ENCODE measurements around the gene OSCP1.
"Not testable (repeated sequence)": the region's sequence is repeated elsewhere in the genome, so short reads cannot be mapped to it uniquely, and the experiment has no call there.

The OSCP1 gene, protein sequence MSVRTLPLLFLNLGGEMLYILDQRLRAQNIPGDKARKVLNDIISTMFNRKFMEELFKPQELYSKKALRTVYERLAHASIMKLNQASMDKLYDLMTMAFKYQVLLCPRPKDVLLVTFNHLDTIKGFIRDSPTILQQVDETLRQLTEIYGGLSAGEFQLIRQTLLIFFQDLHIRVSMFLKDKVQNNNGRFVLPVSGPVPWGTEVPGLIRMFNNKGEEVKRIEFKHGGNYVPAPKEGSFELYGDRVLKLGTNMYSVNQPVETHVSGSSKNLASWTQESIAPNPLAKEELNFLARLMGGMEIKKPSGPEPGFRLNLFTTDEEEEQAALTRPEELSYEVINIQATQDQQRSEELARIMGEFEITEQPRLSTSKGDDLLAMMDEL

DNA sequence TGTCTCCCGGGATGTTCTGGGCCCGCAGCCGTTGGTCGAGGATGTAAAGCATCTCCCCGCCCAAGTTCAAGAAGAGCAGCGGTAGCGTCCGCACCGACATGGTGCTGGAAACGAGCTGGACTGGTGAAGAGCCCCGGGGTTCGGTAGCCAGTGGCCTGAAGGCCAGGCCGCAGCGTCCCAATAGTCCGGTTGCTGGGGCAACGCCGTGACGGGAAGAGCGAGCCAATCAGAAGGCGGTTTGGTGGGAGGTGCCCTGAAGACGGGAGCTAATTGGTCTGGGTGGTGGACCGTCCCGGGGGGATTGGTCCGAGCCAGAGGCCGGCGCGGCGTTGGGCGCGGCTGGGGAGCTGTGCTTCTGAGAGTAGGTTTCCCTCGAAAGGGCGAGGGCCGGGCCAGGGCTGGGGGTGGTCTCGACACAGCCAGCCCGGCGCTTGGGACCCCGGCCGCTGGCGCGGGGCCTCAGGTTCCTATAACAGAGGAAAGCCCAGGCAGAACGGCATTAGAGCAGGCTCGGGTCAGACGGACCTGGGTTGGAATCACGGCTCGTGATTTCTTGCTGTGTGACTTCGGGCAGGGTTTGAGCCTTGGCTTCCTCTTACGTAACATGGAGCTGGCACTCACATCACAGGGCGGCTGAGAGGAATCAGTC, at the start of gene OSCP1:
Gene OSCP1 (minus strand): TSS at position 182 of the 649 bp plus-strand sequence. CDS start 82 bp downstream, at position 100.
- DNase-seq (ENCODE audit: low spot score) = peak; percentile 92

DNA sequence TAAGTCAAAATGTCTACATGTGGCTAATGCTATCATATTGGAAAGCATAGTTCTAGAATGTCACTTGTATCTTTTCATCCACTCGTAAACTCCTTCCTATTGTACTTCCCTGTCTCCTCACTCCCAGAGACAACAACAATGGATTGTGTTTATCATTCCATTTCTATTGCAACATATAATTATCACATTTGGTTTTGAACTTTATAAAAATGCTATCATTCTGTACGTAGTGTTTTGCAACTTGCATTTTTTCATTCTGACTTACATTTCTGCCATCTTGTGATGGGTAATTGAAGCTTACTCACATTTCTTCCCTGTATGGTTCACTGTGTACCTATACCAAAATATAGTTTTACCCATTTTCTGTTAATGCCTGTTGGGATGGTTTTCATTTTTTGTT, 47.0 kb upstream of the OSCP1 start:
- DNase-seq (ENCODE audit: low spot score) = no peak

DNA sequence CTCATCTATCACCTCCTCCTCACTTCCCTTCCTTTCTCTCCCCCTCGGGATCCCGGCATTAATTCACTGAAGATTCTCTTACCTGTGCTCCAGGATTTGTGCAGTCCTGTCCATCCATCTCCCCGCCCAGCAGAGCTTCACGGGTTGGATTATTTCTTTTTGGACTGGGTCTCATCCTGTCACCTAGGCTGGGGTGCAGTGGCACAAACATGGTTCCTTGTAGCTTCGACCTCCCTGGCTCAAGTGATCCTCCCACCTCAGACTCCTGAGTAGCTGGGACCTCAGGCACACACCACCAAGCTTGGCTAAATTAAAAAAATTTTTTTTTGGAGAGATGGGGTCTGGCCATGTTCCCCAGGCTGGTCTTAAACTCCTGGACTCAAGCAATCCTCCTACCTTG, 44.7 kb upstream of the OSCP1 start:
- no peak for DNase-seq (ENCODE audit: low spot score)

DNA sequence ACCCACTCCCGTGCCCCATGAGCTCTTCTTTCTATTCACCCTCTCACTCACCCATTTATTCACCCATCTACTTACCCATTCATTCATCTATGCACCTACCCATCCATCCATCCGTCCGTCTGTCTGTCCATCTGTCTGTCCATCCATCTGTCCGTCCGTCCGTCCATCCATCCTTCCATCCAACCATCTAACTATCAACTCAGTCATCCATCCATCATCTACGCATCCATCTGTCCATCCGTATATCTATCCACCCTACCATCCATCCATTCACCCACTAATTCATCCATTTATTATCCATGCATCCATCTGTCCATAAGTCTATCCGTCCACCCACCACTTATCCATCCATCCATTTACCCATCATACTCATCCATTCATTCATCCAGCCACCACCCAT, 43.3 kb upstream of the OSCP1 start:
- no peak for DNase-seq (ENCODE audit: low spot score)

DNA sequence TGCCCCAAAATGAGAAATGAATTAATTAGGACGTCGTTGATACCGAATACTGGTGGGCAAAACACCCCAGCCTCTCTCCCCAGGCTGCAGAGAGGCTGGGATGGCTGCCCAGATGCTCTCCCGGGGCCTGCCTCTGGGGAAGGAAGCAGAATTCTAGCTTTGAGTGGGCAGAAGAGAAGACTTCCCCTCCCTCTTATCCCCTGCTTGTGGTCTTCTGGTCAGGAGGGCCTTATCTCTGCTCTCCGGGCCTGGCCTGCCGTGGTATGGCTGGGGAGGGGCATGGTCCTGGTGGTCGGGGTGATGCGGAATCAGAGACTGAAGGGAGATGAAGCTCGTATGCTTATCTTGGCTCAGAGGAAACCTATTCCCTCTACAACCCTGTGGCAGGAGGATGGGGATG, 42.2 kb upstream of the OSCP1 start:
- DNase-seq (ENCODE audit: low spot score) = no peak

DNA sequence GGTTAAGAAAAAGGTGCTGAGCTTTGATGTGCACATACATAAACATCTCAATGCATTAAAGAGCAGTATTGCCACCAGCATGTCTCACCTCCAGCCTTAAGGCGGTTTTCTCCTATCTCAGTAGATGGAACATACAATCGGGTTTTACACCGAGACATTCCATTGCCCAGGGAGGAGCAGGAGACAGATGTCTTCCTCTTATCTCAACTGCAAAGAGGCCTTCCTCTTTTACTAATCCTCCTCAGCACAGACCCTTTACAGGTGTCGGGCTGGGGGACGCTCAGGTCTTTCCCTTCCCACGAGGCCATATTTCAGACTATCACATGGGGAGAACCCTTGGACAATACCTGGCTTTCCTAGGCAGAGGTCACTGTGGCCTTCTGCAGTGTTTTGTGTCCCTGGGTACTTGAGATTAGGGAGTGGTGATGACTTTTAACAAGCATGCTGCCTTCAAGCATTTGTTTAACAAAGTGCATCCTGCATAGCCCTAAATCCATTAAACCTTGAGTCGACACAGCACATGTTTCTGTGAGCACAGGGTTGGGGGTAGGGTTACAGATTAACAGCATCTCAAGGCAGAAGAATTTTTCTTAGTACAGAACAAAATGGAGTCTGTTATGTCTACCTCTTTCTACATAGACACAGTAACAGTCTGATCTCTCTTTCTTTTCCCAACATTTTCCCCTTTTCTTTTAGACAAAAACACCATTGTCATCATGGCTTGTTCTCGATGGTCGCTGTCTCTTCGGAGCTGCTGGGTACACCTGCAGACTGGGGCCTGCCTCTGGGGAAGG, 39.2 kb upstream of the OSCP1 start:
- not testable (repeated sequence) for DNase-seq (ENCODE audit: low spot score)

DNA sequence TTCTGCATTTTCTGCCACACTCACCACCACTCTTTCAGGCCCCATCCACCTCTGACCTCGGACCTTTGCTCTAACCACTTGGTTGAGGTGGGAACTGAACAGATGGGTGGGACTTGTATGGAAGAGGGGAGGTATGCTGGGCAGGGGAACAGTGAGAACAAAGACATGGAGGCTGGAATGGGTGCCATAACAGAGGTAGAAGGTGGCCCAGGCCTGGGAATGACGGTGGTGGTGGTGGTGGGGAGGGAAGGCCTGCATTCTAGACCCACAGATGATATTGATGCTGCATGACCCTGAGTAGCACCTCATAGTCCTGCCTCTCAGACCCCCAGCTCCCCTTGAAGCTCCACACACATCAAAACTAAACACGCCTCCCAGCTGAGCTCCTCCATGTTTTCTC, 37.7 kb upstream of the OSCP1 start:
- DNase-seq (ENCODE audit: low spot score) = no peak

DNA sequence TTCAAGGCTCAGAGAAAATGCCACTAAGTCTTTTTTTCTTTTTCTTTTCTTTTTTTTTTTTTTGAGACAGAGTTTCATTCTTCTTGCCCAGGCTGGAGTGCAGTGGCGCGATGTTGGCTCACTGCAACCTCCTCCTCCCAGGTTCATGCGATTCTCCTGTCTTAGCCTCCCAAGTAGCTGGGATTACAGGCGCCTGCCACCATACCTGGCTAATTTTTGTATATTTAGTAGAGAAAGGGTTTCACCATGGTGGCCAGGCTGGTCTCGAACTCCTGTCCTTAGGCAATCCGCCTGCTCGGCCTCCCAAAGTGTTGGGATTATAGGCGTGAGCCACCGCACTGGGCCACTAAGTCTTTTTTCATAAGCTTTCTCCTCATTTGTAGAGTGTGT, 37.1 kb upstream of the OSCP1 start:
- not testable (repeated sequence) for DNase-seq (ENCODE audit: low spot score)

DNA sequence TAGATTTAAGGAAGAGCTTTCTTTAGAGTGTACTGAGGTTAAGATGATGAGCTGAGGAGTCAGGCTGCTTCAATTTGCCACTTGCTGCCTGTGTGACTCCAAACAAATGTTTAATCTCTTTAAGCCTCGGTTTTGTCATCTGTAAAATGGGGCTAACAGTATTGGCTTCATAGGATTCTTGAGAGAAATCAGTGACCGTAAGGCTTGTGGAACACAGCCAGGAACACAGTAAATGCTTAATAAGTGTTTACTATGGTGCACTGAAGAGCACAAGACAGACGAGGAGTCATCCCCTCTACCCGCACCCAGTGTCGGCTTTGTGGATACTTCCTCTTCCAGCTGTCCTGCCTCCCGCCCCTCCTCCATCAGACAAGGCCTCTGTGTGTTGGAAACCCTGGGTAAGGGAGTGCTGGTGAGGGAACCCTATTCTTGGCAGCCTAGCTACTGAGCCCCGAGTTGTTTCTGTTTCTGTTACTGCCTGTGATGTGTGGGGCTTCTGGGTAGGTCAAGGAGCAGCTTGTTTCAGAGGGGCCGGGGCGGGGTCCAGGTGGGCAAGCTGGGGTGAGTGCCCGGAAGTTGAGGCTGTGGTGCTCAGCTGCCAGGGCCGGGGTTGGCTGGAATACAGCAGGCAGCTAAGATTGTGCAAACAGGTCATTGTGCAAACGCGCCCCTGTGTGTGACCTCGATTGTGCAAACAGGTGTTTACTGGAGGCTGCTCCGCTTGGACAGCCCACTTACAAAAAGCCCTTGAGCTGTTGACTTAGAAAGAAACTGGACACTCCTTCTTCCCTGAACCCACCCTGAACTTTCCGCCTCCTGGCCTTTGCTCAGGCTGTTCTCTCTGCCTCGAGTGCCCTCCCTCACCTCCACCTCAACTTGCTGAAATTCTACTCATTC, 36.4 kb upstream of the OSCP1 start:
- no peak for DNase-seq (ENCODE audit: low spot score)

DNA sequence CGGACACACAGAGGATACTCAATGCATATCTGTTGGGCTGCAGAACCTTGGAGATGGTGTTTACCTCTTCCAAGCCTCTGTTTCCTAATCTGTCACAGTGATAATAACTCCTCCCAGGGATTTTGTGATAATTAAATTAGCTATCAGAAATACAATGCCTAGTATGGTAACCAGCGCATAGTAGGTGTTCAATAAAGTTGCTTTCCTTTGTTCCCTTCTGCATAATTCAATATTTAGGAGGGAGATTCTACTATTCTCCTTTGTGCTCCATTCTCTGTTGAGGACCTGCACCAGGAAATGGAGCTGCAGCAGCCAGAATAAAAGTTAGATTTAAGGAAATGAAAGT, 35.8 kb upstream of the OSCP1 start:
- DNase-seq (ENCODE audit: low spot score) = no peak

DNA sequence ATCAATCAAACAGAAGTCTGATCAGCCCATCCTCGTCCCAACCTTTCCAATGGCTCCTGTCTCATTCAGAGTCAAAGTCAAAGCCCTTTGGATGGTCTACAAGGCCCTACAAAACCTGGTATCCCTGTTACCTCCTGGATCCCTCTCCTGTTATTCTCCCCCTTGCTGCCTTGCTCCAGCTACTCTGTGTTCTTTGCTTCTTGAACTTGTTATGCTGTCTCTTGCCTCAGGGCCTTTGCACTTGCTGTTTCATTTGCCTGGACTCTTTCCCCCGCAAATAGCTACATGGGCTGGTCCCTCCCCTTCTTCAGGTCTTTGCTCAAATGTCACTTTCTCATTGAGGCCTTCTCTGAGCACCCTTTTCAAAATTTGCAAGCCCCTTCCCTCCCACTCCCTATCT, 33.8 kb upstream of the OSCP1 start:
- no peak for DNase-seq (ENCODE audit: low spot score)

DNA sequence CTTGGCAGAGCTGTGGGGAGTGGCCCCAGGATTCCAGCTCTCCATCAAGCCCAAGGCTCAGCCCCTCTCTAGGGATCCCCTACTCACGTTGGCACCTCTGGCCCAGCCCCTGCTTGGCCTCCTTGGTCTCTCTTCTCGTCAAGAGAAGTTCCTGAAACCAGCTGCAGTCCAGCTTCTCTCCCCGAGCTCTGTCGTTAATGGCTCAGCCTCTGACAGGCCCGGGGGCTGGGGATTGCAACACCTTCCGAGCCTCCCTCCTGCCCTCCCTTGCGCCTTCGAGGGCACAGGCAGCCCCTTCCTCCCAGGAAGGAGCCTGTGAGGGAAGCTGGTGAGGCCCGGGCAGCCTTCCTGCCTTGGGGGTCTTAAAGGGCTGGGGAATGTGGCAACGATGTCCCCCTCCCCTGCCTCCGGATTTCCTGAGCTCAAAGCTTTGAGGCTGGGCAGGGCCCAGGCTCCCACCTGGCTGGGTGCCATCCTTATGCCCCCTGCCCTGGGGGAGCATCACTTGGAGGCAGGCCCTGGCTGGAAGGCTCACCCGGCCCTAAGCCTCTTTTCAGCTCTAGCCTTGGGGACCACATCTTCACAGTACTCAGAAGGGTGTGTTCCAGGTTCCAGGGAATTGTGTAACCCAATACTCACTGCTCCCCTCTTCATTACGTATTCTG, 32.6 kb upstream of the OSCP1 start, which contains the start of gene CSF3R:
Gene CSF3R (minus strand): TSS at position 190 of the 665 bp plus-strand sequence. CDS start 3,417 bp downstream, outside the sequence.
- no peak for DNase-seq (ENCODE audit: low spot score)

DNA sequence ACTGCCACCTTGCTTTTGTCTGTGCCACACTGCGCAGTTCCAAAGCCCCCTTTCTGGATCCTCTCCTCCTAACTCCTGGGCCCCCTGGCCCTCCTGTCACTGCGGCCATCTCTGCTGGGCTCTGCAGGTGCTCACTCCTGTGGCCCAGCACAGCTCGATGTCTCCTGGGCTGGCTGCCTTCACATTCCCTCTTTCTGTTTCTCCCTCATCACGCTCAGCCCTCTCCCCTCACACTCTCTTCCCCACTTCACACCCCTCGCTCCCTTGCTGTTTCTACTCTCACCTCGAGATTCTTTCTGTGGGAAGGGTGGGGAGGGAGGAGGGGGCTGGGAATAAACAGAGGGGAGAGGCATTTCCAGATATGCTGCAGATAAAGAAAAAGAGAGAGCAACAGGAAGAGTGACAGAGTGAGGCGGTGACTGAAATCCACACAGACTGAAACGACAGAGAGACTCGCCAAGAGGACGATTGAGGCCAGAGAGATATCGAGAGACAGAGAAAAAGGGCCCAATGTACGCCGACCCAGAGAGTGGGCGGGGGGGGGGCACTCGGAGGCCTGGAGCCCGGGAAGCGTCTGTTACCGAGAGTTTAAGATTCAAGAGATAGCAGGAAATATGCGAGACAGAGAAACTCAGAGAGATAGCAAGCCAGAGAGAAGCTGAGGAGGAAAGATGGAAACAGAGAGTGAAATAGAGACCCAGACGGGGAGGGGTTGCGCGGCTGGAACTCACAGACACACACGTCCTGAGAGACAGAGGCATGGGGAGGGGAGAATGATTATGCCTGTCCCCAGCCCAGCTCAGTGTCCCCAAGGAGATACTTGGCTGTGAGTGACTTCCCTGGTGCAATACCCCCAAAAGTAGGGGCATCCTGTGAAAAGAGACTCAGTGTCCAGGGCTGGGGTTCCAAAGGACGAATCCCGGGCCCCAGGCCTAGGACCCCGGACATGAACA, 31.8 kb upstream of the OSCP1 start:
- no peak for DNase-seq (ENCODE audit: low spot score)

DNA sequence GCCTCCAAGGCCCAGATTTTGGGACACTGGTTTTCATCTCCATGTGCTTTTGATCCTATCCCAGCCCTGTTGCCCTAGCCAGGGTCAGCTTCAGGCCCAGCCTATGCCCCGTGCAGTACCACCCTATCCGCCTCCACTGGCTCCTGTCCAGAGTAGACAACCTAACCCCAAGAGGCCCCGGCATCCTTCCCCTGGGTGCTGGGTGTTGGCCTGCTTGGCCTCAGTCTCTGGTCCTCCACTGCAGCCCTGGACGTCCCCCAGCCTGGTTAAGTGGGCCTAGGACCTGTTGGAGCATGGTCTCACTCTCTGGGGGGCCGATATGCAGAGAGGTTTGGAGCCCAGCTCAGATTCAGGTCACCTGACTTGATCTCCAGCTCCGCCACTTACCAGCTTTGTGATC, 30.8 kb upstream of the OSCP1 start:
- no peak for DNase-seq (ENCODE audit: low spot score)

DNA sequence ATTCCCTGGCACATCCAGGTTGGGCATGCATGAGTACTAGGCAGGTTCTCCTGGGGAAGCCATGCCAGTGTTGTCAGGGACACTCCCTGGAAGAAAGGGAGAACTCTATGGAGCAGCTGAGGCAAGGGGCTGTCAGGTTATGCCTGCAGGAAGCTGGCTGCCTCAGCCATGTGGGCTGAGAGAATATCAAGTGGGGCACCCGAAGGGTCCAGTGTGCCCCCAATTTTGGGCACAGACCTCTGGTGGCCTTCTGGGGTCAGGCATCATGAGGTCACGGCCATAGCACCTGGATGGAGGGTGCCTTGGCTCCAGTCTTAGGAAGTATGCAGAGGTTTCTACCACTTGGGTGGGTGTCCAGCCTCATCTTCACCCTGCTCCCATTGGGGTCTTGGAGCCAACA, 29.9 kb upstream of the OSCP1 start:
- DNase-seq (ENCODE audit: low spot score) = no peak

DNA sequence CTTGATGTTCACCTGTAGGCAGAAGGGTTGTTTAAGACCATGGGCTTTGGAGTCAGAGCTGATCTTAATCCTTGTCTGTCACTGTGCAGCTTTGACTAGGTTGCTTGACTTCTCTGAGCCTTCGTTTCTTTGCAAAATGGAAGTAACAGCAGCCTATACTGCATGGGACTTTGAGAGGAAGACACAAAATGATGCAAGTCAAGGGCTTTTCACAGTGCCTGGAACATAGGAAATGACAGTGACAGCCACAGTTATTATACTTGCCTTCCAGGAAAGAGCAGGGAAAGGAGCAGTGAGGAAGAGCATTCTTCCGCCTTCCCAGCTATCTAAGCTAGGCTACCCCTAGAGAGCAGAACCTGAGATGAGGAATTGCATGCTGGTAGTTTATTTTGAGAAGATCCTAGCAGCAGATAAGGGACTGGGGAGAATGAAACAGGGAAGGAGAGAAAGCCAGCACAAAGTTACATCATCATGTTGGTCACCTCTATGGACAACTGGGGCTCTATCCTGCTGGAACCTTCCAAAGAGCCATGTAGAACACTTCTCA, 29.3 kb upstream of the OSCP1 start:
- DNase-seq (ENCODE audit: low spot score) = no peak

DNA sequence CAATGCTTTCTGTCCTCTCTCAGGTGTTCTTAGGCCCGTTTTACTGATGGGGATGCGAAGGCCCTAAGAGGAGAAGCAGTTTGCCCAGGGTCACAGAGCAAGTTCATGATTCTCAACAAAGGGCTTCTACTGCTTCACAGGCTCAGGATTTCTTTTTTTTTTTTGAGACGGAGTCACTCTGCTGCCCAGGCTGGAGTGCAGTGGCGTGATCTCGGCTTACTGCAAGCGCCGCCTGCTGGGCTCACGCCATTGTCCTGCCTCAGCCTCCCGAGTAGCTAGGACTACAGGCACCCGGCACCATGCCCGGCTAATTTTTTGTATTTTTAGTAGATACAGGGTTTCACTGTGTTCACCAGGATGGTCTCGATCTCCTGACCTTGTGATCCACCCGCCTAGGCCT, 27.4 kb upstream of the OSCP1 start:
- DNase-seq (ENCODE audit: low spot score) = not testable (repeated sequence)

DNA sequence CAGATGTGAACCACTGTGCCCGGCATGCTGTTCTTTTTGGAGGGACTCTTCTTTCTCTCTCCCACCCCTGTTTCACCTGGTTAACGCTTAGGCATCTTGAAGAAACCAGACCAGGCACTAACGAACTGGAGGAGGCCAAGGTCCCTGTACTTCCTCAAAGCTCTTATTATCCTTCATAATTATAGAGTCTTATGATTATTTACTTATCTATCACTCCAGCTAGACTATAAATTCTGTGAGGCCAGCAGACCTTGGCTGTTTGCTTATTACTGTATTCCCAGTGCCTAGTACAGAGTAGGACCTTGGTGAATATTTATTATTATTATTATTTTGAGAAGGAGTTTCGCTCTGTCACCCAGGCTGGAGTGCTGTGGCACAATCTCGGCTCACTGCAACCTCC, 26.7 kb upstream of the OSCP1 start:
- no peak for DNase-seq (ENCODE audit: low spot score)

DNA sequence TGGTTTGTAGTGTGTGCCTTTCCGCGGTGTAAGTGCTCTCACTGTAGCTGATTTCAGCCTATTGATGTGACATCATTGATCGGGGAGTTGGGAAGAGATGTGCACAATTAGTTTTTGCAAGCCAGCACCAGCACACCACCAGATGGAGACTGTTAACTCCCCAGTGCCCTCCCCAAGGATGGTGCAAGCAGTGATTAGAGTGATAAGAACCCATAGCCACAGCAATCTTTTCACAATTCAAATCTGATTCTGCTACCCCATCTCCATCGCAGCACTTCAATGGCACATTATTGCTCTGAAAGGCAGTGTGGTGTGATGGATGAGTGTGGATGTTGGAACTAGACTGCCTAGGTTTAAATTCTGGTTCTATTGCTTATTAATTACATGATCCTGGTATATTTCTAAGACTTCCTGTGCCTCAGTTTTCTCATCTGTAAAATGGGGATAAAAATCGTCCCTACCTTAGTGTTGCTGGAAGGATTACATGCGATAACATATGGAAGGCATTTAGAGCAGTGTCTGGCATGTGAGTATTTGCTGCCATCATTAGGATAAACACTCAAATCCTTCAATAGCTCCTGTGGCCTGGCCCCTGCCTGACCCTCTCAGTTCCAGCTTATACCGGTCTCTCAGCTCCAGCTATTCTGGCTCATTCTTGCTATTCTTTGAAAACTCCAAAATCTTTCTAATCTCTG, 25.8 kb upstream of the OSCP1 start:
- DNase-seq (ENCODE audit: low spot score) = no peak
